ENCODE measurements around the gene DBNDD1.

GRCh38 chr16:89993377-89993776, 25.9 kb downstream of the DBNDD1 start:
- no peak for TF ChIP-seq POLR2A (IDR thresholded peaks at IDR 0.05; ENCODE audit: low read depth, low read length)
- TF ChIP-seq CTCF (IDR thresholded peaks at IDR 0.05; ENCODE audit: extremely low read depth in 1 of 2, insufficient read depth in 1 of 2, low read depth in 1 of 2, low read length in 2 of 2): no peak
- TF ChIP-seq POLR2AphosphoS5 (IDR thresholded peaks at IDR 0.05; ENCODE audit: insufficient read depth, low read depth, low read length): no peak
- TF ChIP-seq MYC (IDR thresholded peaks at IDR 0.05; ENCODE audit: low read depth, low read length): no peak
- TF ChIP-seq JUN (IDR thresholded peaks at IDR 0.05; ENCODE audit: borderline replicate concordance, insufficient read depth, insufficient read length, low read depth): no peak
- TF ChIP-seq MAX (IDR thresholded peaks at IDR 0.05; ENCODE audit: insufficient read depth, insufficient read length): no peak
